DOHH2 (cell line): ENCODE data around the gene GLYR1.

Source experiments
- H3F3A ChIP-seq: fragments of 200-600 bp; sonication (generic), shearing (Covaris generic); 2 replicates; pipeline ENCODE4 v1.6.0; 2016; ENCODE audit warnings: antibody characterized with exemption, mild to moderate bottlenecking; ENCODE audit not compliant: control insufficient read depth, insufficient read depth
- H3K27ac ChIP-seq: fragments of 200-600 bp; sonication (generic); 2 replicates; pipeline ENCODE4 v1.5.1; 2014; ENCODE audit warnings: low read depth, mild to moderate bottlenecking, low read length, moderate library complexity
- H3K27me3 ChIP-seq: fragments of 200-600 bp; sonication (generic); 2 replicates; pipeline ENCODE4 v1.6.1; 2014; ENCODE audit warnings: mild to moderate bottlenecking, low read length, mixed read lengths; ENCODE audit not compliant: control insufficient read depth
- H3K36me3 ChIP-seq: fragments of 200-600 bp; sonication (generic); 2 replicates; pipeline ENCODE4 v1.6.1; 2014; ENCODE audit warnings: mild to moderate bottlenecking, low read length, moderate library complexity, mixed read lengths; ENCODE audit not compliant: control insufficient read depth
- H3K4me1 ChIP-seq: fragments of 200-600 bp; sonication (generic); 2 replicates; pipeline ENCODE4 v1.6.1; 2014; ENCODE audit warnings: mild to moderate bottlenecking, low read length, mixed read lengths; ENCODE audit not compliant: control insufficient read depth
- H3K4me2 ChIP-seq: fragments of 200-600 bp; sonication (generic); 2 replicates; pipeline ENCODE4 v1.6.0; 2014; ENCODE audit warnings: mild to moderate bottlenecking, low read length, moderate library complexity
- H3K4me3 ChIP-seq: fragments of 200-600 bp; sonication (generic); 2 replicates; pipeline ENCODE4 v1.5.1; 2014; ENCODE audit warnings: mild to moderate bottlenecking, low read length, mixed read lengths
- H3K79me2 ChIP-seq: fragments of 200-600 bp; sonication (generic); 2 replicates; pipeline ENCODE4 v1.6.1; 2014; ENCODE audit warnings: mild to moderate bottlenecking, low read length, mixed read lengths; ENCODE audit not compliant: control insufficient read depth
- H3K9me2 ChIP-seq: fragments of 200-600 bp; sonication (generic); replicated peaks from 2 replicates; pipeline ENCODE4 v1.6.1; 2014; ENCODE audit warnings: mild to moderate bottlenecking, low read length, mixed read lengths; ENCODE audit not compliant: control insufficient read depth
- H3K9me3 ChIP-seq: fragments of 200-600 bp; sonication (generic); 2 replicates; pipeline ENCODE4 v1.6.1; 2014; ENCODE audit warnings: antibody characterized with exemption, low read length, mixed read lengths; ENCODE audit not compliant: control insufficient read depth, insufficient read depth
- H4K20me1 ChIP-seq: fragments of 200-600 bp; sonication (generic); 2 replicates; pipeline ENCODE4 v1.6.0; 2014; ENCODE audit warnings: low read depth, mild to moderate bottlenecking, antibody characterized with exemption, low read length, moderate library complexity; ENCODE audit not compliant: control insufficient read depth, insufficient read depth
- EZH2phosphoT487 ChIP-seq: fragments of 200-600 bp; sonication (generic); IDR thresholded peaks from 2 replicates; pipeline ENCODE4 v1.6.1; 2017; ENCODE audit warnings: borderline replicate concordance, mild to moderate bottlenecking, antibody characterized with exemption, low read length, moderate library complexity, mixed read lengths
- TF ChIP-seq, protein P1 (sequence below): fragments of 200-600 bp; sonication (generic); IDR thresholded peaks from one replicate; pipeline ENCODE4 v1.5.1; 2014; ENCODE audit warnings: antibody characterized with exemption, mild to moderate bottlenecking, low read depth, low read length; ENCODE audit not compliant: poor library complexity, severe bottlenecking

Gene GLYR1

DNA sequence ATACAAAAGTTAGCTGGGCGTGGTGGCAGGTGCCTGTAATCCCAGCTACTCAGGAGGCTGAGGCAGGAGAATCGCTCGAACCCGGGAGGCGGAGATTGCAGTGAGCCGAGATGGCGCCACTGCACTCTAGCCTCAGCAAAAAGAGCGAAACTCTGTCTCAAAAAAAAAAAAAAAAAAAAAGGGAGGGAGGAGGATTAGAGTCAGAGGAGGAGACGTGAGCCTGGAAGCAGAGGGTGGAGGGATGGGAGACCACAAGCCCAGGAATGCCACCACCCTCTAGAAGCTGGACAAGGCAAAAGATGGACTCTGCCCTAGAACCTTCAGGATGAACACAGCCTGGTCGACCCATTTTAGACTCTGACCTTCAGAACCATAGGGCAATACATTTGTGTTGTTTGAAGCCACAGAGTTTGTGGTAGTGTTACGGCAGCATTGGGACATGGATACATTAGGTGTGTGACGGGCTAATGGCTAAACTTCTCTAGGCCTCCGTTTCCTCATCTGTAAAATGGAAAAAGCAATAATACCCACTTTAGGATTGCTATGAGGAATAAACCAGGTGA lies 54.1 kb downstream of the GLYR1 start:
- Histone ChIP-seq H3K4me1 (no peaks in the 10 kb centered on the region), H3F3A (no peaks in the 10 kb centered on the region), H4K20me1 (no peaks in the 10 kb centered on the region), H3K27ac (no peak overlapping the region), H3K4me3 (no peak overlapping the region), H3K27me3 (no peaks in the 10 kb centered on the region), H3K9me2 (no peaks in the 10 kb centered on the region), H3K9me3 (no peaks in the 10 kb centered on the region), H3K36me3 (no peaks in the 10 kb centered on the region), H3K4me2 (no peak overlapping the region), H3K79me2 (no peaks in the 10 kb centered on the region)
- TF ChIP-seq EZH2phosphoT487, result no peak

GRCh38 chr16:4790871-4791270 lies 56.2 kb downstream of the GLYR1 start:
- H4K20me1 ChIP-seq, result no peaks in the 10 kb centered on the region
- no peaks in the 10 kb centered on the region for H3K36me3 ChIP-seq
- no peak overlapping the region for H3K27ac ChIP-seq
- H3K4me2 ChIP-seq, result no peak overlapping the region
- no peak overlapping the region for H3K4me3 ChIP-seq
- no peaks in the 10 kb centered on the region for H3K9me3 ChIP-seq
- H3K9me2 ChIP-seq, result no peaks in the 10 kb centered on the region
- H3K27me3 ChIP-seq, result no peaks in the 10 kb centered on the region
- no peaks in the 10 kb centered on the region for H3K79me2 ChIP-seq
- H3F3A ChIP-seq, result no peaks in the 10 kb centered on the region
- no peaks in the 10 kb centered on the region for H3K4me1 ChIP-seq
- TF ChIP-seq, protein P1, sequence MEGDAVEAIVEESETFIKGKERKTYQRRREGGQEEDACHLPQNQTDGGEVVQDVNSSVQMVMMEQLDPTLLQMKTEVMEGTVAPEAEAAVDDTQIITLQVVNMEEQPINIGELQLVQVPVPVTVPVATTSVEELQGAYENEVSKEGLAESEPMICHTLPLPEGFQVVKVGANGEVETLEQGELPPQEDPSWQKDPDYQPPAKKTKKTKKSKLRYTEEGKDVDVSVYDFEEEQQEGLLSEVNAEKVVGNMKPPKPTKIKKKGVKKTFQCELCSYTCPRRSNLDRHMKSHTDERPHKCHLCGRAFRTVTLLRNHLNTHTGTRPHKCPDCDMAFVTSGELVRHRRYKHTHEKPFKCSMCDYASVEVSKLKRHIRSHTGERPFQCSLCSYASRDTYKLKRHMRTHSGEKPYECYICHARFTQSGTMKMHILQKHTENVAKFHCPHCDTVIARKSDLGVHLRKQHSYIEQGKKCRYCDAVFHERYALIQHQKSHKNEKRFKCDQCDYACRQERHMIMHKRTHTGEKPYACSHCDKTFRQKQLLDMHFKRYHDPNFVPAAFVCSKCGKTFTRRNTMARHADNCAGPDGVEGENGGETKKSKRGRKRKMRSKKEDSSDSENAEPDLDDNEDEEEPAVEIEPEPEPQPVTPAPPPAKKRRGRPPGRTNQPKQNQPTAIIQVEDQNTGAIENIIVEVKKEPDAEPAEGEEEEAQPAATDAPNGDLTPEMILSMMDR, result no peak
- no peak for TF ChIP-seq EZH2phosphoT487

DNA sequence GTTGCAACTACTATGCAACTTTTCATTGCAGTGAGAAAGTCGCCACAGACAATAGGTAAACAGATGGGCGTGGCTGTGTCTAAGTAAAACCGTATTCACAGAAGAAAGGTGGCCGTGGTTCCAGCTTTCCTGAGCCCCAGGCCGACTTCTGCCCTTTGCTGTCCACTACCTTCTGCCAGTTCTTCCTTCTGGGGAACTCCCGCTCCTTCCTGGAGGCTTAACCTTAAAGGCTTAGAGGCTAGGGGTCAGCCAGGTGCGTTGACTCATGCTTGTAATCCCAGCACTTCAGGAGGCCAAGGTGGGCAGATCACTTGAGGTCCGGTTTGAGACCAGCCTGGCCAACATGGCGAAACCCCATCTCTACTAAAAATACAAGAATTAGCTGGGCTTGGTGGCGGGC lies 56.8 kb downstream of the GLYR1 start:
- H3K4me3 ChIP-seq, result no peak overlapping the region
- H3K9me2 ChIP-seq, result no peaks in the 10 kb centered on the region
- no peaks in the 10 kb centered on the region for H3K4me1 ChIP-seq
- TF ChIP-seq EZH2phosphoT487, result no peak
- TF ChIP-seq, protein P1, result no peak
- no peaks in the 10 kb centered on the region for H4K20me1 ChIP-seq
- no peaks in the 10 kb centered on the region for H3K36me3 ChIP-seq
- no peaks in the 10 kb centered on the region for H3K27me3 ChIP-seq
- H3K9me3 ChIP-seq, result no peaks in the 10 kb centered on the region
- H3K27ac ChIP-seq, result no peak overlapping the region
- no peaks in the 10 kb centered on the region for H3F3A ChIP-seq
- H3K79me2 ChIP-seq, result no peaks in the 10 kb centered on the region
- H3K4me2 ChIP-seq, result no peak overlapping the region

GRCh38 chr16:4788910-4789309 lies 58.2 kb downstream of the GLYR1 start:
- TF ChIP-seq EZH2phosphoT487, result no peak
- TF ChIP-seq, protein P1, result no peak
- Histone ChIP-seq H4K20me1 (no peaks in the 10 kb centered on the region), H3K4me2 (no peak overlapping the region), H3K27me3 (no peaks in the 10 kb centered on the region), H3K27ac (no peak overlapping the region), H3K9me3 (no peaks in the 10 kb centered on the region), H3K79me2 (no peaks in the 10 kb centered on the region), H3K36me3 (no peaks in the 10 kb centered on the region), H3K9me2 (no peaks in the 10 kb centered on the region), H3F3A (no peaks in the 10 kb centered on the region), H3K4me3 (no peak overlapping the region), H3K4me1 (no peaks in the 10 kb centered on the region)
